Gastrocnemius medialis (tissue), 4 donors: Measurements from ENCODE around the gene KIF17. TPM values are rescaled to one million over a fixed set of nuclear protein-coding genes. Genes with fewer than 3 reads are reported as not detected.

Source experiments
- ATAC-seq, 2 donors: fragments of 150-250 bp; one replicate each; pipeline ENCODE4 v1.9.1; 2016
- DNase-seq, 2 donors: peaks; one replicate each; pipeline ENCODE4 v3.0.0-alpha.2; 2019
- H3K27ac ChIP-seq, 4 donors: fragments of 200-600 bp; sonication (generic); 1 replicate in 1 of 4; 2 replicates in 3 of 4; pipeline ENCODE4 v1.5.1; 2016 to 2018; ENCODE audit warnings: mild to moderate bottlenecking in 2 of 4, moderate library complexity in 1 of 4
- H3K27me3 ChIP-seq, 3 donors: fragments of 200-600 bp; sonication (generic) in 2 of 3; 1 replicate in 1 of 3; 2 replicates in 2 of 3; pipeline versions ENCODE4 v1.5.1 to v1.6.0; 2016 to 2019; ENCODE audit warnings: mild to moderate bottlenecking in 1 of 3, moderate library complexity in 1 of 3
- H3K36me3 ChIP-seq, 2 donors: fragments of 200-600 bp; sonication (generic) in 1 of 2; one replicate each; pipeline ENCODE4 v1.5.1; 2017 to 2018
- H3K4me1 ChIP-seq, 2 donors: fragments of 200-600 bp; sonication (generic) in 1 of 2; one replicate each; pipeline ENCODE4 v1.5.1; 2016 to 2017; ENCODE audit warnings: mild to moderate bottlenecking in 2 of 2
- H3K4me3 ChIP-seq, 4 donors: fragments of 200-600 bp; sonication (generic) in 3 of 4; 1 replicate in 1 of 4; 2 replicates in 3 of 4; pipeline ENCODE4 v1.5.1; 2016 to 2019; ENCODE audit warnings: mild to moderate bottlenecking in 2 of 4
- H3K9me3 ChIP-seq, 3 donors: fragments of 200-600 bp; sonication (generic) in 2 of 3; 1 replicate in 1 of 3; 2 replicates in 2 of 3; pipeline ENCODE4 v1.5.1; 2016 to 2019
- CTCF ChIP-seq, 5 experiments: fragments of 450-650 bp in 3 of 5; fragments of 200-600 bp in 2 of 5; sonication (generic) in 2 of 5; IDR thresholded peaks in 4 of 5; conservative IDR thresholded peaks in 1 of 5; 1 replicate in 4 of 5; 2 replicates in 1 of 5; pipeline ENCODE4 v1.5.1; 2016 to 2019; ENCODE audit warnings: antibody characterized with exemption in 5 of 5, mild to moderate bottlenecking in 3 of 5, moderate library complexity in 3 of 5
- POLR2A ChIP-seq, 2 donors: fragments of 450-650 bp; IDR thresholded peaks; one replicate each; pipeline ENCODE4 v1.6.1; 2017; ENCODE audit warnings: antibody characterized with exemption in 2 of 2, mild to moderate bottlenecking in 2 of 2, moderate library complexity in 2 of 2
- in situ Hi-C, 4 donors: fragments of 200-750 bp; cut with MboI; loops; one replicate each; pipeline versions ENCODE4 v1.15.0 to v1.8.0; 2017; ENCODE audit warnings: low sequenced_read_pairs in 4 of 4
- intact Hi-C: fragments of 100-400 bp; cut with DNase I; formaldehyde crosslinking; loops from one replicate; pipeline ENCODE4 v1.15.1; 2023; ENCODE audit warnings: low total_unique reads
- total RNA-seq, 4 donors: library from RNA; depleted of rRNA; stranded (reverse); fragments of >200 nt; gene quantifications; one replicate each; pipeline versions ENCODE4 v1.1.0 to v1.2.3, GENCODE V29; 2016

KIF17 gene
- total RNA-seq, 4 donors from 2014 or later: 2.6 to 3.8 (median 3.0) TPM

- ATAC-seq (peak; percentile 73 to 78), DNase-seq (peak; percentile 22 to 35)
- H3K9me3 ChIP-seq: no peaks in the 10 kb centered on the region
- H3K27me3 ChIP-seq: no peaks in the 10 kb centered on the region
- peaks cover 6 to 10% of the 10 kb centered on the region in 2 donors for H3K4me1 ChIP-seq
- TF ChIP-seq CTCF (IDR thresholded peaks at IDR 0.05 in 4 of 5, conservative IDR thresholded peaks at IDR 0.05 in 1 of 5) (no peak), POLR2A (IDR thresholded peaks at IDR 0.05) (peak in 1 of 2 donors; percentile 57)
- H3K4me3 ChIP-seq: peak overlapping the region; percentile 33 to 52 (median 46)
- intact Hi-C loops: no loop called here
- in situ Hi-C loops: loop anchor here in 1 of 4 donors (25.0 kb wide), 1 partner anchor 677 kb away; no protein-coding TSS in a partner anchor
- peak overlapping the region; percentile 69 to 84 (median 82) for H3K27ac ChIP-seq
- no peaks in the 10 kb centered on the region for H3K36me3 ChIP-seq
Measured at GRCh38 chr1:20685099-20685662, 32.6 kb downstream of the KIF17 start.

GRCh38 chr1:20684651-20685050 is 33.2 kb downstream of the KIF17 start:
- H3K9me3 ChIP-seq: no peaks in the 10 kb centered on the region
- peaks cover 6 to 10% of the 10 kb centered on the region in 2 donors for H3K4me1 ChIP-seq
- ATAC-seq: peak in 1 of 2 donors; percentile 9
- TF ChIP-seq POLR2A (IDR thresholded peaks at IDR 0.05) (no peak), CTCF (IDR thresholded peaks at IDR 0.05 in 4 of 5, conservative IDR thresholded peaks at IDR 0.05 in 1 of 5) (no peak)
- intact Hi-C loops: no loop called here
- no peak for DNase-seq
- peak overlapping the region; percentile 33 to 52 (median 46) for H3K4me3 ChIP-seq
- peak overlapping the region; percentile 69 to 84 (median 82) for H3K27ac ChIP-seq
- in situ Hi-C loops: loop anchor here in 1 of 4 donors (25.0 kb wide), 1 partner anchor 678 kb away; no protein-coding TSS in a partner anchor
- no peaks in the 10 kb centered on the region for H3K36me3 ChIP-seq
- H3K27me3 ChIP-seq: no peaks in the 10 kb centered on the region

GRCh38 chr1:20684050-20684620 is 33.7 kb downstream of the KIF17 start:
- Histone ChIP-seq H3K4me3 (peak overlapping the region; percentile 33 to 52 (median 46)), H3K27me3 (no peaks in the 10 kb centered on the region), H3K4me1 (peaks cover 6 to 10% of the 10 kb centered on the region in 2 donors), H3K27ac (peak overlapping the region; percentile 69 to 84 (median 82)), H3K36me3 (no peaks in the 10 kb centered on the region), H3K9me3 (no peaks in the 10 kb centered on the region)
- no peak for TF ChIP-seq POLR2A (IDR thresholded peaks at IDR 0.05)
- no peak for TF ChIP-seq CTCF (IDR thresholded peaks at IDR 0.05 in 4 of 5, conservative IDR thresholded peaks at IDR 0.05 in 1 of 5)
- in situ Hi-C loops (loop anchor here in 1 of 4 donors (25.0 kb wide), 1 partner anchor 678 kb away; no protein-coding TSS in a partner anchor), intact Hi-C loops (no loop called here)
- ATAC-seq (no peak), DNase-seq (no peak)

GRCh38 chr1:20683614-20684013 is 34.2 kb downstream of the KIF17 start:
- DNase-seq (no peak), ATAC-seq (no peak)
- in situ Hi-C loops: loop anchor here in 1 of 4 donors (25.0 kb wide), 1 partner anchor 679 kb away; no protein-coding TSS in a partner anchor
- intact Hi-C loops: no loop called here
- Histone ChIP-seq H3K27ac (peak overlapping the region; percentile 69 to 84 (median 82)), H3K27me3 (no peaks in the 10 kb centered on the region), H3K4me3 (peak overlapping the region in 2 of 4 donors; percentile 45 to 52), H3K4me1 (peaks cover 6 to 10% of the 10 kb centered on the region in 2 donors), H3K36me3 (no peaks in the 10 kb centered on the region), H3K9me3 (no peaks in the 10 kb centered on the region)
- no peak for TF ChIP-seq POLR2A (IDR thresholded peaks at IDR 0.05)
- TF ChIP-seq CTCF (IDR thresholded peaks at IDR 0.05 in 4 of 5, conservative IDR thresholded peaks at IDR 0.05 in 1 of 5): no peak
